GM21529 (cell line): ENCODE data around the gene SETD6.
"Not testable (repeated sequence)": the region's sequence is repeated elsewhere in the genome, so short reads cannot be mapped to it uniquely, and the experiment has no call there.

Source experiments
- ATAC-seq: cut with Tn5 transposase; IDR thresholded peaks from one replicate; pipeline ENCODE4 v1.9.1; 2021; ENCODE audit not compliant: unreplicated experiment

Gene SETD6

GRCh38 chr16:58515125-58515870, at the start of gene SETD6:
SETD6 (plus strand) TSS chr16:58515517; CDS start chr16:58515538, 21 bp downstream.
- ATAC-seq: peak; percentile 72

GRCh38 chr16:58465817-58466216, 49.5 kb upstream of the SETD6 start:
- no peak for ATAC-seq

GRCh38 chr16:58466396-58466795, 48.9 kb upstream of the SETD6 start:
- no peak for ATAC-seq

GRCh38 chr16:58467905-58468304, 47.4 kb upstream of the SETD6 start:
- no peak for ATAC-seq

GRCh38 chr16:58471209-58471975, 43.9 kb upstream of the SETD6 start:
- ATAC-seq: no peak

- no peak for ATAC-seq
Measured at GRCh38 chr16:58472266-58472665, 43.1 kb upstream of the SETD6 start.

GRCh38 chr16:58472827-58473226, 42.5 kb upstream of the SETD6 start:
- no peak for ATAC-seq

- no peak for ATAC-seq
Measured at GRCh38 chr16:58474296-58474695, 41.0 kb upstream of the SETD6 start.

GRCh38 chr16:58475091-58475619, 40.2 kb upstream of the SETD6 start:
- no peak for ATAC-seq

GRCh38 chr16:58476791-58477190, 38.5 kb upstream of the SETD6 start:
- no peak for ATAC-seq

- ATAC-seq: no peak
Measured at GRCh38 chr16:58478427-58478826, 36.9 kb upstream of the SETD6 start.

- ATAC-seq: no peak
Measured at GRCh38 chr16:58481226-58481869, 34.0 kb upstream of the SETD6 start.

- ATAC-seq: no peak
Measured at GRCh38 chr16:58481931-58482330, 33.4 kb upstream of the SETD6 start.

GRCh38 chr16:58485184-58485887, 30.0 kb upstream of the SETD6 start:
- no peak for ATAC-seq

GRCh38 chr16:58487566-58488351, 27.6 kb upstream of the SETD6 start:
- peak; percentile 81 for ATAC-seq

GRCh38 chr16:58488531-58488930, 26.8 kb upstream of the SETD6 start:
- no peak for ATAC-seq

- ATAC-seq: no peak
Measured at GRCh38 chr16:58490065-58490464, 25.3 kb upstream of the SETD6 start.

GRCh38 chr16:58490539-58490938, 24.8 kb upstream of the SETD6 start:
- not testable (repeated sequence) for ATAC-seq

- ATAC-seq: no peak
Measured at GRCh38 chr16:58492066-58492465, 23.3 kb upstream of the SETD6 start.

GRCh38 chr16:58492735-58493134, 22.6 kb upstream of the SETD6 start:
- no peak for ATAC-seq
